22Rv1 (cell line): ENCODE data around the gene ANKLE2.

ENCODE experiments used
- CTCF ChIP-seq: fragments of 450-650 bp; IDR thresholded peaks from 2 replicates; pipeline ENCODE4 v1.5.1; 2017; ENCODE audit warnings: mild to moderate bottlenecking
- ZFX ChIP-seq: fragments of 450-650 bp; IDR thresholded peaks from 2 replicates; pipeline ENCODE4 v1.6.1; 2017; ENCODE audit warnings: antibody characterized with exemption, borderline replicate concordance

GRCh38 chr12:132730353-132730752, 31.3 kb downstream of the ANKLE2 start:
- TF ChIP-seq CTCF (no peak), ZFX (no peak)
